ENCODE data around the gene C1QTNF9. TPM values are rescaled to one million over a fixed set of nuclear protein-coding genes. Genes with fewer than 3 reads are reported as not detected.

The C1QTNF9 gene
- total RNA-seq, 1 experiment from 2014 or later: not detected

- intact Hi-C loops (cut with micrococcal nuclease): no loop called here
- ChIA-PET RAD21 (ENCODE audit: low non-redundant PET in 1 of 2, low total read pairs in 2 of 2, uncharacterized antibody in 2 of 2, unreplicated experiment in 2 of 2) (no interaction called here), CTCF (no interaction called here), POLR2A (no interaction called here)
- ATAC-seq: no peak
- Histone ChIP-seq H3K36me3 (ENCODE audit: control insufficient read depth in 1 of 2, insufficient read depth in 2 of 2, low read length in 2 of 2) (no peaks in the 10 kb centered on the region), H3K27me3 (ENCODE audit: insufficient read depth, low read length) (no peaks in the 10 kb centered on the region), H2AFZ (ENCODE audit: low read depth, low read length, poor library complexity, severe bottlenecking) (no peak overlapping the region), H3K79me2 (ENCODE audit: insufficient read depth, low read length) (no peaks in the 10 kb centered on the region), H3K9ac (ENCODE audit: low read length) (no peak overlapping the region), H3K27ac (ENCODE audit: low read depth, low read length) (no peak overlapping the region), H3K9me3 (ENCODE audit: control insufficient read depth in 1 of 2, insufficient read depth in 1 of 2, low read depth in 1 of 2, low read length in 2 of 2) (no peaks in the 10 kb centered on the region), H3K4me1 (ENCODE audit: control insufficient read depth in 1 of 2, insufficient read depth in 2 of 2, low read length in 2 of 2) (no peaks in the 10 kb centered on the region), H3K9me2 (ENCODE audit: insufficient read depth) (no peaks in the 10 kb centered on the region), H3K4me2 (ENCODE audit: low read length) (no peak overlapping the region), H3K4me3 (replicated peaks in 1 of 2; ENCODE audit: low read depth in 1 of 2, low read length in 2 of 2) (no peak overlapping the region), H4K20me1 (ENCODE audit: insufficient read depth) (no peaks in the 10 kb centered on the region)
- no peak for TF ChIP-seq POLR2A (IDR thresholded peaks at IDR 0.05; ENCODE audit: borderline replicate concordance, extremely low read depth, insufficient read depth, insufficient read length)
- no peak for TF ChIP-seq ZFX (IDR thresholded peaks at IDR 0.05)
- TF ChIP-seq ATF3 (IDR thresholded peaks at IDR 0.05): no peak
- TF ChIP-seq EGR1 (IDR thresholded peaks at IDR 0.05; ENCODE audit: low read depth): no peak
- DNase-seq (ENCODE audit: low read depth, low spot score): no peak
- no TSS peak for BruUV-seq (replicated peaks)
These were observed 28.0 kb upstream of the C1QTNF9 start for GRCh38 chr13:24281188-24282008.

GRCh38 chr13:24282256-24282655 lies 27.1 kb upstream of the C1QTNF9 start:
- ATAC-seq: no peak
- no TSS peak for BruUV-seq (replicated peaks)
- H3K4me3 ChIP-seq (replicated peaks in 1 of 2; ENCODE audit: low read depth in 1 of 2, low read length in 2 of 2): no peak overlapping the region
- H2AFZ ChIP-seq (ENCODE audit: low read depth, low read length, poor library complexity, severe bottlenecking): no peak overlapping the region
- ChIA-PET RAD21 (ENCODE audit: low non-redundant PET in 1 of 2, low total read pairs in 2 of 2, uncharacterized antibody in 2 of 2, unreplicated experiment in 2 of 2) (no interaction called here), POLR2A (no interaction called here), CTCF (no interaction called here)
- no peaks in the 10 kb centered on the region for H3K9me3 ChIP-seq (ENCODE audit: control insufficient read depth in 1 of 2, insufficient read depth in 1 of 2, low read depth in 1 of 2, low read length in 2 of 2)
- no peaks in the 10 kb centered on the region for H4K20me1 ChIP-seq (ENCODE audit: insufficient read depth)
- H3K79me2 ChIP-seq (ENCODE audit: insufficient read depth, low read length): no peaks in the 10 kb centered on the region
- H3K9ac ChIP-seq (ENCODE audit: low read length): no peak overlapping the region
- no peak overlapping the region for H3K4me2 ChIP-seq (ENCODE audit: low read length)
- H3K36me3 ChIP-seq (ENCODE audit: control insufficient read depth in 1 of 2, insufficient read depth in 2 of 2, low read length in 2 of 2): no peaks in the 10 kb centered on the region
- H3K27ac ChIP-seq (ENCODE audit: low read depth, low read length): no peak overlapping the region
- no peak for DNase-seq (ENCODE audit: low read depth, low spot score)
- no peaks in the 10 kb centered on the region for H3K9me2 ChIP-seq (ENCODE audit: insufficient read depth)
- intact Hi-C loops (cut with micrococcal nuclease): no loop called here
- TF ChIP-seq ZFX (IDR thresholded peaks at IDR 0.05) (no peak), SIN3A (IDR thresholded peaks at IDR 0.05; ENCODE audit: low read depth) (no peak), FOSL1 (IDR thresholded peaks at IDR 0.05; ENCODE audit: low read depth) (no peak), CBX3 (IDR thresholded peaks at IDR 0.05; ENCODE audit: low read depth) (no peak)
- no peaks in the 10 kb centered on the region for H3K4me1 ChIP-seq (ENCODE audit: control insufficient read depth in 1 of 2, insufficient read depth in 2 of 2, low read length in 2 of 2)
- no peaks in the 10 kb centered on the region for H3K27me3 ChIP-seq (ENCODE audit: insufficient read depth, low read length)

Data from HCT116 (cell line).